Activated CD8-positive, alpha-beta memory T cell treated with anti-CD3 and anti-CD28 coated beads for 1 hour (primary cell): Measurements from ENCODE around the gene KCNIP4.

Experiments used
- DNase-seq, 2 donors: peaks; one replicate each; pipeline ENCODE4 v3.0.0-alpha.2; 2020; ENCODE audit warnings: low read depth in 1 of 2; ENCODE audit errors: extremely low read depth in 1 of 2

The KCNIP4 gene

GRCh38 chr4:21901831-21902230 is 46.7 kb downstream of the KCNIP4 start:
- DNase-seq = no peak

GRCh38 chr4:21901281-21901680 is 47.3 kb downstream of the KCNIP4 start:
- DNase-seq = no peak

GRCh38 chr4:21900211-21900610 is 48.4 kb downstream of the KCNIP4 start:
- no peak for DNase-seq

GRCh38 chr4:21898101-21898500 is 50.5 kb downstream of the KCNIP4 start:
- DNase-seq = no peak

- DNase-seq = no peak
Measured at GRCh38 chr4:21896767-21897166, 51.8 kb downstream of the KCNIP4 start.

- DNase-seq = no peak
Measured at GRCh38 chr4:21893136-21893535, 55.4 kb downstream of the KCNIP4 start.

GRCh38 chr4:21890231-21890630 is 58.3 kb downstream of the KCNIP4 start:
- no peak for DNase-seq

- DNase-seq = no peak
Measured at GRCh38 chr4:21888195-21888976, 60.2 kb downstream of the KCNIP4 start.

- no peak for DNase-seq
Measured at GRCh38 chr4:21887481-21887880, 61.1 kb downstream of the KCNIP4 start.

- no peak for DNase-seq
Measured at GRCh38 chr4:21885770-21886169, 62.8 kb downstream of the KCNIP4 start.

GRCh38 chr4:21885241-21885640 is 63.3 kb downstream of the KCNIP4 start:
- no peak for DNase-seq

- no peak for DNase-seq
Measured at GRCh38 chr4:21884615-21885014, 64.0 kb downstream of the KCNIP4 start.

GRCh38 chr4:21882051-21882839 is 66.3 kb downstream of the KCNIP4 start:
- no peak for DNase-seq

- no peak for DNase-seq
Measured at GRCh38 chr4:21879187-21879586, 69.4 kb downstream of the KCNIP4 start.

GRCh38 chr4:21876711-21877110 is 71.9 kb downstream of the KCNIP4 start:
- no peak for DNase-seq

GRCh38 chr4:21873145-21873544 is 75.4 kb downstream of the KCNIP4 start:
- no peak for DNase-seq

- no peak for DNase-seq
Measured at GRCh38 chr4:21872101-21872500, 76.5 kb downstream of the KCNIP4 start.

- no peak for DNase-seq
Measured at GRCh38 chr4:21869978-21870745, 78.4 kb downstream of the KCNIP4 start.

GRCh38 chr4:21864686-21865085 is 83.9 kb downstream of the KCNIP4 start:
- no peak for DNase-seq

GRCh38 chr4:21862917-21863316 is 85.7 kb downstream of the KCNIP4 start:
- no peak for DNase-seq

GRCh38 chr4:21858971-21859370 is 89.6 kb downstream of the KCNIP4 start:
- DNase-seq = no peak
